Right lobe of liver (tissue), 6 donors: ENCODE data around the gene TMEM35A. TPM values are rescaled to one million over a fixed set of nuclear protein-coding genes. Genes with fewer than 3 reads are reported as not detected.

Source experiments
- ATAC-seq, 4 donors: fragments of 200-7000 bp; cut with Tn5 transposase; one replicate each; pipeline ENCODE4 v1.9.1; 2020; ENCODE audit warnings: mild to moderate bottlenecking in 4 of 4, moderate library complexity in 4 of 4
- DNase-seq, 3 donors: peaks; one replicate each; pipeline ENCODE4 v3.0.0-alpha.2; 2020
- H3K27ac ChIP-seq, 3 donors: fragments of 200-600 bp; one replicate each; pipeline ENCODE4 v1.8.0; 2022
- H3K27me3 ChIP-seq, 2 donors: fragments of 200-600 bp; one replicate each; pipeline ENCODE4 v1.8.0; 2022
- H3K36me3 ChIP-seq, 4 donors: fragments of 200-600 bp; sonication (generic) in 1 of 4; one replicate each; pipeline versions ENCODE4 v1.5.1 to v1.8.0; 2017 to 2022; ENCODE audit warnings: control low read depth in 1 of 4
- H3K4me1 ChIP-seq, 4 donors: fragments of 200-600 bp; sonication (generic) in 1 of 4; one replicate each; pipeline versions ENCODE4 v1.5.1 to v1.8.0; 2017 to 2022; ENCODE audit warnings: control low read depth in 1 of 4
- H3K4me3 ChIP-seq, 3 donors: fragments of 200-600 bp; one replicate each; pipeline ENCODE4 v1.8.0; 2022
- H3K9me3 ChIP-seq, 4 donors: fragments of 200-600 bp; sonication (generic) in 1 of 4; one replicate each; pipeline versions ENCODE4 v1.5.1 to v1.8.0; 2017 to 2022; ENCODE audit warnings: control low read depth in 1 of 4
- POLR2A ChIP-seq: fragments of 450-650 bp; IDR thresholded peaks from one replicate; pipeline ENCODE4 v1.6.1; 2017; ENCODE audit warnings: antibody characterized with exemption, mild to moderate bottlenecking
- WGBS: methylation state at CpG from one replicate; pipeline ENCODE4 v1.1.6; 2018; ENCODE audit warnings: low coverage, low lambda C conversion rate; ENCODE audit not compliant: insufficient coverage; ENCODE audit errors: missing lambda C conversion rate; 5-methylcytosine and 5-hydroxymethylcytosine counted together
- intact Hi-C, 2 donors: fragments of 100-400 bp; cut with DNase I; formaldehyde crosslinking; loops; one replicate each; pipeline versions ENCODE4 v1.11.2 to v1.14.1; 2022
- long read RNA-seq: library from polyadenylated mRNA; unstranded; transcript quantifications from one replicate; pipeline ENCODE4 v2.0.0, GENCODE V29; 2019
- total RNA-seq, 6 experiments: library from RNA; depleted of rRNA in 2 of 6; stranded (reverse); fragments of >200 nt in 2 of 6; fragmentation: NEBNext Ultra II Directional in 3 of 6; extraction: Animal tissue kit (Norgen Biotek cat#: 25700) in 3 of 6; gene quantifications; one replicate each; pipeline versions ENCODE4 v1.1.0 to v1.2.4, GENCODE V29; 2016 to 2023
- TF ChIP-seq, protein P1 (sequence below), 4 donors: fragments of 200-600 bp in 3 of 4; fragments of 450-650 bp in 1 of 4; IDR thresholded peaks; one replicate each; pipeline versions ENCODE4 v1.5.1 to v1.8.0; 2016 to 2022; ENCODE audit warnings: antibody characterized with exemption in 4 of 4, mild to moderate bottlenecking in 2 of 4
- donor health status: DM: no; HTN: yes; CAD: no.
- donor health status: DM: no; HTN: no; CAD: no.
- donor health status: DM: no; HTN: no; CAD: no.
- donor health status: DM: no; HTN: yes; CAD: no.
- donor health status: DM: no; HTN: yes; CAD: no.

Gene TMEM35A, protein sequence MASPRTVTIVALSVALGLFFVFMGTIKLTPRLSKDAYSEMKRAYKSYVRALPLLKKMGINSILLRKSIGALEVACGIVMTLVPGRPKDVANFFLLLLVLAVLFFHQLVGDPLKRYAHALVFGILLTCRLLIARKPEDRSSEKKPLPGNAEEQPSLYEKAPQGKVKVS
- total RNA-seq: not detected
- long read RNA-seq: 0 reads

DNA sequence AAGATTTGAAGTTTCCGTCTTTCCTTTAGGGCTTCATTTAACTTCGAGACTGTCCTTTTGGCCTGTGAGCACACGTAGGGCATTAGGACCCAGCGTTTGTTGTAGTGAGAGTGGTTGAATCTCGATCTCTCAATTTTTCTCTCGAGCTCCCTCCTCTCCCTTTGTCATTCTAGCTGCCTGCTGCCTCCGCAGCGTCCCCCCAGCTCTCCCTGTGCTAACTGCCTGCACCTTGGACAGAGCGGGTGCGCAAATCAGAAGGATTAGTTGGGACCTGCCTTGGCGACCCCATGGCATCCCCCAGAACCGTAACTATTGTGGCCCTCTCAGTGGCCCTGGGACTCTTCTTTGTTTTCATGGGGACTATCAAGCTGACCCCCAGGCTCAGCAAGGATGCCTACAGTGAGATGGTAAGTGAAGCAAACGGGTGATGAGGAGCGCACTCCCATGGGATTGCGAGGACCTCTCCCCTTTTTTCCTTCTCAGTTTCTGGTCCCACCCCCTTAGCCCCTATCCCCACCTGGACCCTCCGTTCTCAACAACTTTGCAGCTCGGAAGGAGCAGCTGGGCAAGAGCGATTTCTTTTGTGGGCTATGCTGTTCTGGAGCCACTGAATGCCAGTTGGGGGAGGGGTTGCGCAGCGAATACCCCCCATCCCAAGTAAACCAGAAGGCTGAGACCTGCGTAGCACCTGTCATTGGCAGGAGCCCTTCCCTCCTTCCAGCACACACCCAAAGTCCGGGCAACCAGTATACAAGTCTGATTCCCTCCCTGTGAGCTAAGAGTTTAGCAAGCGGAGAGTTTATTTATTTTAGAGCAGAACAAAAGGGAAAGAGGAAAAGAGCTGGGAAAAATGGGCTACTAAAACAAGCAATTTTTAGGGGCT lies at the start of gene TMEM35A:
Gene TMEM35A, plus strand, starts transcription at position 164 of the 883 bp plus-strand sequence. Its CDS starts 124 bp downstream, at position 288.
- H3K4me3 ChIP-seq: no peak within 1 kb of the TSS
- TF ChIP-seq, protein P1, sequence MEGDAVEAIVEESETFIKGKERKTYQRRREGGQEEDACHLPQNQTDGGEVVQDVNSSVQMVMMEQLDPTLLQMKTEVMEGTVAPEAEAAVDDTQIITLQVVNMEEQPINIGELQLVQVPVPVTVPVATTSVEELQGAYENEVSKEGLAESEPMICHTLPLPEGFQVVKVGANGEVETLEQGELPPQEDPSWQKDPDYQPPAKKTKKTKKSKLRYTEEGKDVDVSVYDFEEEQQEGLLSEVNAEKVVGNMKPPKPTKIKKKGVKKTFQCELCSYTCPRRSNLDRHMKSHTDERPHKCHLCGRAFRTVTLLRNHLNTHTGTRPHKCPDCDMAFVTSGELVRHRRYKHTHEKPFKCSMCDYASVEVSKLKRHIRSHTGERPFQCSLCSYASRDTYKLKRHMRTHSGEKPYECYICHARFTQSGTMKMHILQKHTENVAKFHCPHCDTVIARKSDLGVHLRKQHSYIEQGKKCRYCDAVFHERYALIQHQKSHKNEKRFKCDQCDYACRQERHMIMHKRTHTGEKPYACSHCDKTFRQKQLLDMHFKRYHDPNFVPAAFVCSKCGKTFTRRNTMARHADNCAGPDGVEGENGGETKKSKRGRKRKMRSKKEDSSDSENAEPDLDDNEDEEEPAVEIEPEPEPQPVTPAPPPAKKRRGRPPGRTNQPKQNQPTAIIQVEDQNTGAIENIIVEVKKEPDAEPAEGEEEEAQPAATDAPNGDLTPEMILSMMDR (IDR thresholded peaks at IDR 0.05): no peak
- no peak for TF ChIP-seq POLR2A
- 14% methylated on average over 19 of the region's 23 CpGs for WGBS
- no peaks in the 10 kb centered on the region for H3K36me3 ChIP-seq
- H3K4me1 ChIP-seq: no peaks in the 10 kb centered on the region
- H3K27ac ChIP-seq: no peak within 1 kb of the TSS
- H3K9me3 ChIP-seq: no peaks in the 10 kb centered on the region
- DNase-seq (no peak), ATAC-seq (no peak)
- no peaks in the 10 kb centered on the region for H3K27me3 ChIP-seq
- intact Hi-C loops: no loop called here

DNA sequence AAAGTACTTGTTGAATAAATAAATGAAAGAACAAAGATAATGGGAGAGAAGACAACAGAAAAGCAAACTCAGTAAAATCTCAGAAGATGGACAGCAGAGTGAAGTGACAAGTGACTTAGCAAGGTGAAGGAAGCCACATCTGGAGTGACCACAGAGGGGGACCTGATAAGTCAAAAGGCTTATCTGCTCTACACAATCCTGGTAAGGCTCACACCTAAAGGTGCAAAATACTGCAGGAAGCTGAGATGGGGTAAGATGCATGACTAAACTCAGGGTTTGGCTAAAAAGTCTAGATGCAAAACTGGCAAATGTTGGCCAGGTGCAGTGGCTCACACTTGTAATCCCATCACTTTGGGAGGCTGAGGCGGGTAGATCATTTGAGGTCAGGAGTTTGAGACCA lies 49.0 kb upstream of the TMEM35A start:
- H3K4me1 ChIP-seq: no peaks in the 10 kb centered on the region
- no peaks in the 10 kb centered on the region for H3K36me3 ChIP-seq
- no peak overlapping the region for H3K4me3 ChIP-seq
- no peaks in the 10 kb centered on the region for H3K9me3 ChIP-seq
- intact Hi-C loops: no loop called here
- H3K27me3 ChIP-seq: no peaks in the 10 kb centered on the region
- ATAC-seq (no peak), DNase-seq (no peak)
- 67% methylated on average over 1 of the region's 1 CpG for WGBS
- TF ChIP-seq, protein P1 (IDR thresholded peaks at IDR 0.05): no peak
- no peak for TF ChIP-seq POLR2A
- no peak overlapping the region for H3K27ac ChIP-seq

DNA sequence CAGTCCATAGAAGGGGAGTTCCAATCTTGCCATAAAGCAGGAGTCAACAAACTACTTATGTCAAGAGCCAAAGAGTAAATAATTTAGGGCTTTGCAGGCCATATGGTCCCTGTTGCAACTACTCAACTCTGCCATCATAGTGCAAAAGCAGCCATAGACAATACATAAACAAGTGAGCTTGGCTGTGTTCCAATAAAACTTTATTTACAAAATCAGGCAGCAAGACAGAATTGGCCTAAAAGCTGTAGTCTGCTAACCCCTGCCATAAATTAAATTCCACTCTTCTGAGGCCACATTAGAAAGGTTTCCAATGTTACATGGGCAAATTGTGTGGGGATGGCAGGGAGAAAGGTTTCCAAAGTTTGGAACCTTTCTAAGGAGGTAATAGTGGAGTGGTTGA lies 41.4 kb upstream of the TMEM35A start:
- Histone ChIP-seq H3K9me3 (no peaks in the 10 kb centered on the region), H3K36me3 (peaks cover 0 to 17% (median 1%) of the 10 kb centered on the region in 4 donors)
- no peak for TF ChIP-seq POLR2A
- TF ChIP-seq, protein P1 (IDR thresholded peaks at IDR 0.05): no peak

DNA sequence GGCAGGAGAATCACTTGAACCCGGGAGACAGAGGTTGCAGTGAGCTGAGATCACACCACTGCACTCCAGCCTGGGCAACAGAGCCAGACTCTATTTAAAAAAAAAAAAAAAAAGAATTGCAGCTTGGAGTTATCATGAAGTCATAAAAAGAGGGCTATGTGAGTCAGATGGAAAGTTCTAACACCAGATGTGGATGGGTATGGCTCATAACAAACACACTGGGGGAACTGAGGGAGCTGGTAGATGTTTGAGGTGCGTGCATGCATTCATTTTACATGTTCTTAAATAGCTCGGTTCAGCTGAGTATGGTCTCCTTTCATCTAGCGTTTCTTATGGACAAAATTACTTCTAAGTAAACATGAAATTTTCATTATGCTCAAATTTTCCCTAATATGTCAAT lies 38.5 kb upstream of the TMEM35A start:
- H3K27me3 ChIP-seq: no peaks in the 10 kb centered on the region
- intact Hi-C loops: no loop called here
- H3K4me1 ChIP-seq: no peaks in the 10 kb centered on the region
- H3K4me3 ChIP-seq: no peak overlapping the region
- no peak for ATAC-seq
- 82% methylated on average over 4 of the region's 4 CpGs for WGBS
- TF ChIP-seq, protein P1 (IDR thresholded peaks at IDR 0.05): no peak
- no peaks in the 10 kb centered on the region for H3K9me3 ChIP-seq
- no peak for DNase-seq
- H3K27ac ChIP-seq: no peak overlapping the region
- peaks cover 0 to 15% (median 1%) of the 10 kb centered on the region in 4 donors for H3K36me3 ChIP-seq

More for the DNA sequence above, 41.4 kb upstream of the TMEM35A start:
- intact Hi-C loops: no loop called here
- Histone ChIP-seq H3K27ac (no peak overlapping the region), H3K27me3 (no peaks in the 10 kb centered on the region), H3K4me1 (no peaks in the 10 kb centered on the region), H3K4me3 (no peak overlapping the region)
- no peak for ATAC-seq
- no peak for DNase-seq
